ENCODE results near the gene RNF25. TPM values are rescaled to one million over a fixed set of nuclear protein-coding genes. Genes with fewer than 3 reads are reported as not detected.

The RNF25 gene
- total RNA-seq, 4 donors from 2014 or later = 15.8 to 26.1 (median 19.9) TPM

DNA sequence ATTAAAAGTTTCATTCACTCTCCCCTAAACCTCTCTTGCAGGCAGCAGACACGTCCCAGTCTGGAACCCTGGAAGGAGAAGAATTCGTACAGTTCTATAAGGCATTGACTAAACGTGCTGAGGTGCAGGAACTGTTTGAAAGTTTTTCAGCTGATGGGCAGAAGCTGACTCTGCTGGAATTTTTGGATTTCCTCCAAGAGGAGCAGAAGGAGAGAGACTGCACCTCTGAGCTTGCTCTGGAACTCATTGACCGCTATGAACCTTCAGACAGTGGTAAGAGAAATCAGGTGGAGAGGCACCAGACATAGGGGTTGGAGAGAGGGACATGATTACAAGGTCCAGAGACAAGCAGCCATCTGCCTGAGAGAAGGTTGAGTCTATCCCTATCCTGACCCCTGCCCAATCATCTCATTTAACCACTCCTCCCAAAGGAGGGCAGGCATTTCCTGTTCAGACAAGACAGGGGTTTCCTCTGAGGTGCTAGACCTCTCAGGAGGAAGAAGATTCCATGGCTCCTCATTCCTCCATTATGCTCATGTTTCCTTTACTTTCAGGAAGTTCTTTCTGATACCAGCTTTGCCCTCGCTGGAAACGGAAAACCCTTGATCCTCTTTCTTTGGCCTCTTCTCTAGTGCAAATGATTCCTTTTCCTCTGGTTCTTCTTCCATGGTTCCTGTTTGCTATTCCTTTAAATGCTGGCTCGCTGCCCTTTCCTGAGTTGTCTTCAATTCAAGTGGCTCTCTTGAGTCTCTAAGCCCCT, 49.0 kb downstream of the RNF25 start:
- H3K9me3 ChIP-seq = no peaks in the 10 kb centered on the region
- peaks cover 9 to 12% of the 10 kb centered on the region in 2 donors for H3K4me1 ChIP-seq
- H3K27ac ChIP-seq = peak overlapping the region in 2 of 3 donors; percentile 15 to 38
- H3K27me3 ChIP-seq = no peaks in the 10 kb centered on the region
- no peak for TF ChIP-seq POLR2A (IDR thresholded peaks at IDR 0.05)
- TF ChIP-seq, protein P1, sequence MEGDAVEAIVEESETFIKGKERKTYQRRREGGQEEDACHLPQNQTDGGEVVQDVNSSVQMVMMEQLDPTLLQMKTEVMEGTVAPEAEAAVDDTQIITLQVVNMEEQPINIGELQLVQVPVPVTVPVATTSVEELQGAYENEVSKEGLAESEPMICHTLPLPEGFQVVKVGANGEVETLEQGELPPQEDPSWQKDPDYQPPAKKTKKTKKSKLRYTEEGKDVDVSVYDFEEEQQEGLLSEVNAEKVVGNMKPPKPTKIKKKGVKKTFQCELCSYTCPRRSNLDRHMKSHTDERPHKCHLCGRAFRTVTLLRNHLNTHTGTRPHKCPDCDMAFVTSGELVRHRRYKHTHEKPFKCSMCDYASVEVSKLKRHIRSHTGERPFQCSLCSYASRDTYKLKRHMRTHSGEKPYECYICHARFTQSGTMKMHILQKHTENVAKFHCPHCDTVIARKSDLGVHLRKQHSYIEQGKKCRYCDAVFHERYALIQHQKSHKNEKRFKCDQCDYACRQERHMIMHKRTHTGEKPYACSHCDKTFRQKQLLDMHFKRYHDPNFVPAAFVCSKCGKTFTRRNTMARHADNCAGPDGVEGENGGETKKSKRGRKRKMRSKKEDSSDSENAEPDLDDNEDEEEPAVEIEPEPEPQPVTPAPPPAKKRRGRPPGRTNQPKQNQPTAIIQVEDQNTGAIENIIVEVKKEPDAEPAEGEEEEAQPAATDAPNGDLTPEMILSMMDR (IDR thresholded peaks at IDR 0.05) = no peak
- peak; percentile 47 to 49 for DNase-seq
- intact Hi-C loops (cut with DNase I) = no loop called here
- WGBS, 2 donors = 29 to 40% methylated on average over 7 of the region's 7 CpGs
- no peak overlapping the region for H3K4me3 ChIP-seq (replicated peaks in 1 of 3)
- H3K36me3 ChIP-seq = no peaks in the 10 kb centered on the region

DNA sequence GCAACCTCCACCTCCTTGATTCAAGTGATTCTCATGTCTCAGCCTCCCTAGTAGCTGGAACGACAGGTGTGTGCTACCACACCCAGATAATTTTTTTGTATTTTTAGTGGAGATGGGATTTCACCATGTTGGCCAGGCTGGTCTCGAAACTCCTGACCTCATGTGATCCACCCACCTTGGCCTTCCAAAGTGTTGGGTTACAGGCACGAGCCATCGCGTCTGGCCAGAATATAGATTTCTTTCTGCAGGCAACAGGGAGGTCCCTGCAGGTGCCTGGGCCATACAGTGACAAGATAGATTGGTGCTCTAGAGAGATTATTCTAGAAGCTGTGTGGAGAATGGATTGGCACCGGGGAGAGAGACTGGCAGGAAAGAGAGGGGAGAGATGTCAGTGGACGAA, 50.8 kb downstream of the RNF25 start:
- no peak for TF ChIP-seq POLR2A (IDR thresholded peaks at IDR 0.05)
- TF ChIP-seq, protein P1 (IDR thresholded peaks at IDR 0.05) = no peak
- H3K27me3 ChIP-seq = no peaks in the 10 kb centered on the region
- H3K9me3 ChIP-seq = no peaks in the 10 kb centered on the region
- H3K27ac ChIP-seq = no peak overlapping the region
- DNase-seq = no peak
- intact Hi-C loops (cut with DNase I) = no loop called here
- 75 to 97% methylated on average over 4 to 7 of the region's 7 CpGs for WGBS, 2 donors
- H3K36me3 ChIP-seq = no peaks in the 10 kb centered on the region
- peaks cover 9 to 12% of the 10 kb centered on the region in 2 donors for H3K4me1 ChIP-seq
- no peak overlapping the region for H3K4me3 ChIP-seq (replicated peaks in 1 of 3)

DNA sequence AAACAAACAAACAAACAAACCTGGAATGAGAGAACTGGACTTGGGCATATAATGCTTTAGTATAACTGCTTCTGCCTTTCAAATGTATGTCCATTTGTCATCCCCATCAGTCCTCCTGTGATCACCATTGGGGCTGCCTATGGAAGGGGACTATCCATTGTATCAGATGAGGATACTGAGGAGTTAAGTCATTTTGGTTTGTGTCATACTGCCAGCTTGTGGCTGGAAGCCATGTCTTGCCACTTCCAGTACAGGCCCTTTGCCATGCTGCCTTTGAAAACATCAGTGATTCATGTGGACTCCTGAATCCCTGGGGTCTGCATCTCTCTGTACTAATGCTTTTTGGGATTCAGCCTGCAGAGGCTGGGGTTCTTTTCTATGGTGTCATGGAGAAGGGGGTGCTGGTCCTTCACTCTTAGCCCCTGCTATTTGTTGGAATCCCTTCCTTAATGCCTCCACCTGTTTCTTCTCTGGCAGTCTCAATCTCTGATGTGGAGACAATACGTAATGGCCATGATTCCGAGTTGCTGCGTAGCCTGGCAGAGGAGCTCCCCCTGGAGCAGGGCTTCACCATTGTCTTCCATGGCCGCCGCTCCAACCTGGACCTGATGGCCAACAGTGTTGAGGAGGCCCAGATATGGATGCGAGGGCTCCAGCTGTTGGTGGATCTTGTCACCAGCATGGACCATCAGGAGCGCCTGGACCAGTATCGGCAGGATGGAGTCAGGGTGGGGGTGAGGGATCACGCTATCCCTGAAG, 53.5 kb downstream of the RNF25 start:
- intact Hi-C loops (cut with DNase I) = no loop called here
- no peak for DNase-seq
- TF ChIP-seq, protein P1 (IDR thresholded peaks at IDR 0.05) = no peak
- no peak for TF ChIP-seq POLR2A (IDR thresholded peaks at IDR 0.05)
- no peaks in the 10 kb centered on the region for H3K36me3 ChIP-seq
- no peaks in the 10 kb centered on the region for H3K9me3 ChIP-seq
- H3K4me1 ChIP-seq = peaks cover 9 to 10% of the 10 kb centered on the region in 2 donors
- H3K27me3 ChIP-seq = no peaks in the 10 kb centered on the region
- no peak overlapping the region for H3K4me3 ChIP-seq (replicated peaks in 1 of 3)
- 84 to 97% methylated on average over 9 of the region's 9 CpGs for WGBS, 2 donors
- no peak overlapping the region for H3K27ac ChIP-seq

DNA sequence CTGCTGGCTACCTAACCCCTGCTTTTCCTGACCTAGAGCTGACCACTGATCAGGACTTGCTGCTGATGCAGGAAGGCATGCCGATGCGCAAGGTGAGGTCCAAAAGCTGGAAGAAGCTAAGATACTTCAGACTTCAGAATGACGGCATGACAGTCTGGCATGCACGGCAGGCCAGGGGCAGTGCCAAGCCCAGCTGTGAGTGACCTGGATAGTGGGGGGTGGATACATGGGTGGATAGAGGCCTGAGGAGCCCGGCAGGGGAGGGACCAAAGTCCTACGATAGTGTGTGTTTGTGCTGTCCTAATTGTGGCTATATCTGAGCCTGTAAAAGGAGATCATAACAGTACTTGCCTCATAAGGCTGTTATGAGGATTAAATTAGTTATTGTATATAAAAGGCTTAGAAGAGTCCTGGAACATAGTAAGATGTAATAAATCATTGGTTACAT, 55.9 kb downstream of the RNF25 start:
- Histone ChIP-seq H3K36me3 (no peaks in the 10 kb centered on the region), H3K27ac (no peak overlapping the region), H3K4me1 (no peaks in the 10 kb centered on the region), H3K27me3 (no peaks in the 10 kb centered on the region), H3K9me3 (no peaks in the 10 kb centered on the region), H3K4me3 (replicated peaks in 1 of 3) (no peak overlapping the region)
- 64 to 72% methylated on average over 6 of the region's 6 CpGs for WGBS, 2 donors
- no peak for DNase-seq
- intact Hi-C loops (cut with DNase I) = no loop called here
- TF ChIP-seq, protein P1 (IDR thresholded peaks at IDR 0.05) = no peak
- no peak for TF ChIP-seq POLR2A (IDR thresholded peaks at IDR 0.05)

Other genes starting within 250 kb of the RNF25 start
- 10 to 100 TPM; 10.6 to 22.4 (median 15.8) TPM for gene USP37, start 103.7 kb downstream of the RNF25 start, total RNA-seq
- 10 to 100 TPM; 34.7 to 48.5 (median 38.5) TPM for gene CNOT9, start 103.2 kb downstream of the RNF25 start, total RNA-seq
- gene PLCD4, start 64.1 kb downstream of the RNF25 start, total RNA-seq = 1 to 10 TPM in 3 of 4 donors, under 1 TPM in 1; 0.89 to 3.1 (median 1.9) TPM
- gene ZNF142, start 12.4 kb downstream of the RNF25 start, total RNA-seq = 10 to 100 TPM; 15.5 to 33.4 (median 24.0) TPM
- gene BCS1L, start 12.3 kb downstream of the RNF25 start, total RNA-seq = 10 to 100 TPM; 17.7 to 38.9 (median 26.5) TPM
- 10 to 100 TPM; 50.9 to 82.3 (median 64.0) TPM for gene STK36, start 84 bp upstream of the RNF25 start, total RNA-seq
- 10 to 100 TPM in 3 of 4 donors, 1 to 10 TPM in 1; 5.7 to 19.2 (median 12.5) TPM for gene TTLL4, start 38.8 kb upstream of the RNF25 start, total RNA-seq
- gene CYP27A1, start 110.1 kb upstream of the RNF25 start, total RNA-seq = 10 to 100 TPM in 3 of 4 donors, 1 to 10 TPM in 1; 9.0 to 26.8 (median 17.0) TPM
- not detected for gene PRKAG3, start 159.8 kb upstream of the RNF25 start, total RNA-seq
- 1 to 10 TPM in 2 of 4 donors, not detected in 2; 2.7 to 5.1 TPM for gene WNT6, start 187.8 kb upstream of the RNF25 start, total RNA-seq
- gene WNT10A, start 208.8 kb upstream of the RNF25 start, total RNA-seq = under 1 TPM in 1 of 4 donors, not detected in 3; 0.20 TPM